Uterus (tissue), 2 donors: Measurements from ENCODE around the gene TMPRSS11D.

Experiments
- POLR2A ChIP-seq, 2 donors: fragments of 450-650 bp; IDR thresholded peaks; one replicate each; pipeline ENCODE4 v1.6.1; 2016; ENCODE audit warnings: antibody characterized with exemption in 2 of 2, mild to moderate bottlenecking in 1 of 2, moderate library complexity in 1 of 2
- TF ChIP-seq, protein P1 (sequence below), 4 experiments: fragments of 200-600 bp in 2 of 4; fragments of 450-650 bp in 2 of 4; sonication (generic) in 2 of 4; IDR thresholded peaks; one replicate each; pipeline ENCODE4 v1.5.1; 2016 to 2019; ENCODE audit warnings: antibody characterized with exemption in 4 of 4, mild to moderate bottlenecking in 2 of 4, moderate library complexity in 1 of 4

DNA sequence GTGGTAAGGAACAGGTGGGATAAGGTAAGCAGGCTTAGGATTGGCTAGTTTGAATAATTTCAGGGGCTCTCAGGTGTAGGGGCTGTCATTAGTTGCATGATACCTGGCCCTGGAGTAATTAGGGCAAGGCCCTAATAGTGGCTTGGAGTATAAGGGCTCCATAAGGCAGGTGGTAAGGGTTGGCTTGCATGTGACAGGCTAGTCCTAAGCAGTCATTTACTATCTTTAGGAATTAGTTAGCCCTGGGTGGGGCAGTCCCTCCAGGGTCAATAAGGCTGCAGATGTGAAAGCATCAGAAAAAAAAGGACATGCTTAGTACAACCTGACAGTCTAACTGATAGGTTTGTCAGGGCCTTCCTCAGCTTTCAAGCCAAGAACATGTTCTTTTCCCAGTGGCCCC lies 7.8 kb upstream of the TMPRSS11D start:
- TF ChIP-seq, protein P1, sequence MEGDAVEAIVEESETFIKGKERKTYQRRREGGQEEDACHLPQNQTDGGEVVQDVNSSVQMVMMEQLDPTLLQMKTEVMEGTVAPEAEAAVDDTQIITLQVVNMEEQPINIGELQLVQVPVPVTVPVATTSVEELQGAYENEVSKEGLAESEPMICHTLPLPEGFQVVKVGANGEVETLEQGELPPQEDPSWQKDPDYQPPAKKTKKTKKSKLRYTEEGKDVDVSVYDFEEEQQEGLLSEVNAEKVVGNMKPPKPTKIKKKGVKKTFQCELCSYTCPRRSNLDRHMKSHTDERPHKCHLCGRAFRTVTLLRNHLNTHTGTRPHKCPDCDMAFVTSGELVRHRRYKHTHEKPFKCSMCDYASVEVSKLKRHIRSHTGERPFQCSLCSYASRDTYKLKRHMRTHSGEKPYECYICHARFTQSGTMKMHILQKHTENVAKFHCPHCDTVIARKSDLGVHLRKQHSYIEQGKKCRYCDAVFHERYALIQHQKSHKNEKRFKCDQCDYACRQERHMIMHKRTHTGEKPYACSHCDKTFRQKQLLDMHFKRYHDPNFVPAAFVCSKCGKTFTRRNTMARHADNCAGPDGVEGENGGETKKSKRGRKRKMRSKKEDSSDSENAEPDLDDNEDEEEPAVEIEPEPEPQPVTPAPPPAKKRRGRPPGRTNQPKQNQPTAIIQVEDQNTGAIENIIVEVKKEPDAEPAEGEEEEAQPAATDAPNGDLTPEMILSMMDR (IDR thresholded peaks at IDR 0.05), result no peak
- no peak for TF ChIP-seq POLR2A (IDR thresholded peaks at IDR 0.05)
